Astrocyte of the spinal cord (primary cell): ENCODE results near the gene IVD.

Experiments used
- DNase-seq: peaks from one replicate; pipeline ENCODE4 v3.0.0; 2011; ENCODE audit warnings: low read depth, low spot score
- H3K4me3 ChIP-seq: 2 replicates; pipeline ENCODE4 v1.5.1; 2011; ENCODE audit warnings: low read depth, mild to moderate bottlenecking, low read length, moderate library complexity
- CTCF ChIP-seq: IDR thresholded peaks from 2 replicates; pipeline ENCODE4 v1.5.1; 2012; ENCODE audit warnings: low read depth, mild to moderate bottlenecking, low read length, inconsistent platforms
- in situ Hi-C: cut with HindIII; loops from 2 replicates; pipeline ENCODE4 v1.10.0; 2017; ENCODE audit warnings: low sequenced_read_pairs

Gene IVD

GRCh38 chr15:40412095-40412759, 6.6 kb downstream of the IVD start:
- DNase-seq: no peak
- TF ChIP-seq CTCF: no peak
- H3K4me3 ChIP-seq: no peak overlapping the region
- in situ Hi-C loops: loop anchor here (25.0 kb wide), 1 partner anchor 125 kb away; the partner anchor contains the start of gene ANKRD63

GRCh38 chr15:40413036-40413435, 7.4 kb downstream of the IVD start:
- no peak overlapping the region for H3K4me3 ChIP-seq
- in situ Hi-C loops: loop anchor here (25.0 kb wide), 1 partner anchor 126 kb away; the partner anchor contains the start of gene ANKRD63
- no peak for TF ChIP-seq CTCF
- DNase-seq: no peak

- no peak overlapping the region for H3K4me3 ChIP-seq
- in situ Hi-C loops: loop anchor here (25.0 kb wide), 1 partner anchor 128 kb away; the partner anchor contains the start of gene ANKRD63
- no peak for DNase-seq
- TF ChIP-seq CTCF: no peak
Measured at GRCh38 chr15:40414816-40415215, 9.2 kb downstream of the IVD start.

- no peak for DNase-seq
- no peak overlapping the region for H3K4me3 ChIP-seq
- in situ Hi-C loops: loop anchor here (25.0 kb wide), 1 partner anchor 128 kb away; the partner anchor contains the start of gene ANKRD63
- TF ChIP-seq CTCF: no peak
Measured at GRCh38 chr15:40415226-40415625, 9.6 kb downstream of the IVD start.

GRCh38 chr15:40416056-40416455, 10.5 kb downstream of the IVD start:
- TF ChIP-seq CTCF: no peak
- H3K4me3 ChIP-seq: no peak overlapping the region
- in situ Hi-C loops: loop anchor here (25.0 kb wide), 1 partner anchor 129 kb away; the partner anchor contains the start of gene ANKRD63
- no peak for DNase-seq

GRCh38 chr15:40418126-40418525, 12.5 kb downstream of the IVD start:
- no peak for TF ChIP-seq CTCF

More at GRCh38 chr15:40418126-40418525, 12.5 kb downstream of the IVD start:
- no peak for DNase-seq
- in situ Hi-C loops: loop anchor here (25.0 kb wide), 1 partner anchor 131 kb away; the partner anchor contains the start of gene ANKRD63
- H3K4me3 ChIP-seq: no peak overlapping the region
